C4-2B (cell line): ENCODE data around the gene DHX36.

Experiments used
- ZFX ChIP-seq: fragments of 450-650 bp; IDR thresholded peaks from 2 replicates; pipeline ENCODE4 v1.6.1; 2017
- TF ChIP-seq, protein P1 (sequence below): fragments of 450-650 bp; conservative IDR thresholded peaks from 2 replicates; pipeline ENCODE4 v1.5.1; 2017; ENCODE audit warnings: mild to moderate bottlenecking

DNA sequence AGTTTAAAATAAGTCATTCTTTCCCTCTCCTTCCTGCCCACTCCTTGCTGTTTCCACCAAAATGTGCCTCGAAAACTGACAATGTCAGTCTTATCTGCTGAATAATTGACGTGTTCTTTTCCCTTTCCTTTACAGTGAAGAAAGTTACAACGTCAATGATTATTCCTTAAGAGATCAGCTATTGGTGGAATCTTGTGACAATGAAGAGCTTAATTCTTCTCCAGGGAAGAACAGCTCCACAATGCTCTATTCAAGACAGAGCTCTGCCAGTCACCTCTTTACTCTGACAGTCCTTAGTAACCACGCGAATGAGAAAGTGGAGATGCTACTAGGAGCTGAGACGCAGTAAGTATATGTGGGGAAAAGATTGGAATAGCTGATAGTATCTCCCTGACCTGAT, 84.1 kb downstream of the DHX36 start:
- TF ChIP-seq, protein P1, sequence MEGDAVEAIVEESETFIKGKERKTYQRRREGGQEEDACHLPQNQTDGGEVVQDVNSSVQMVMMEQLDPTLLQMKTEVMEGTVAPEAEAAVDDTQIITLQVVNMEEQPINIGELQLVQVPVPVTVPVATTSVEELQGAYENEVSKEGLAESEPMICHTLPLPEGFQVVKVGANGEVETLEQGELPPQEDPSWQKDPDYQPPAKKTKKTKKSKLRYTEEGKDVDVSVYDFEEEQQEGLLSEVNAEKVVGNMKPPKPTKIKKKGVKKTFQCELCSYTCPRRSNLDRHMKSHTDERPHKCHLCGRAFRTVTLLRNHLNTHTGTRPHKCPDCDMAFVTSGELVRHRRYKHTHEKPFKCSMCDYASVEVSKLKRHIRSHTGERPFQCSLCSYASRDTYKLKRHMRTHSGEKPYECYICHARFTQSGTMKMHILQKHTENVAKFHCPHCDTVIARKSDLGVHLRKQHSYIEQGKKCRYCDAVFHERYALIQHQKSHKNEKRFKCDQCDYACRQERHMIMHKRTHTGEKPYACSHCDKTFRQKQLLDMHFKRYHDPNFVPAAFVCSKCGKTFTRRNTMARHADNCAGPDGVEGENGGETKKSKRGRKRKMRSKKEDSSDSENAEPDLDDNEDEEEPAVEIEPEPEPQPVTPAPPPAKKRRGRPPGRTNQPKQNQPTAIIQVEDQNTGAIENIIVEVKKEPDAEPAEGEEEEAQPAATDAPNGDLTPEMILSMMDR, result no peak
- no peak for TF ChIP-seq ZFX
